ENCODE results near the gene PYGO2. TPM values are rescaled to one million over a fixed set of nuclear protein-coding genes. Genes with fewer than 3 reads are reported as not detected.

PYGO2 gene
- total and polyA plus RNA-seq, 2 of the 8 experiments (the other 6 are each of a cell fraction or from before 2014, with no cell fraction given), result 31.0 to 31.6 TPM

DNA sequence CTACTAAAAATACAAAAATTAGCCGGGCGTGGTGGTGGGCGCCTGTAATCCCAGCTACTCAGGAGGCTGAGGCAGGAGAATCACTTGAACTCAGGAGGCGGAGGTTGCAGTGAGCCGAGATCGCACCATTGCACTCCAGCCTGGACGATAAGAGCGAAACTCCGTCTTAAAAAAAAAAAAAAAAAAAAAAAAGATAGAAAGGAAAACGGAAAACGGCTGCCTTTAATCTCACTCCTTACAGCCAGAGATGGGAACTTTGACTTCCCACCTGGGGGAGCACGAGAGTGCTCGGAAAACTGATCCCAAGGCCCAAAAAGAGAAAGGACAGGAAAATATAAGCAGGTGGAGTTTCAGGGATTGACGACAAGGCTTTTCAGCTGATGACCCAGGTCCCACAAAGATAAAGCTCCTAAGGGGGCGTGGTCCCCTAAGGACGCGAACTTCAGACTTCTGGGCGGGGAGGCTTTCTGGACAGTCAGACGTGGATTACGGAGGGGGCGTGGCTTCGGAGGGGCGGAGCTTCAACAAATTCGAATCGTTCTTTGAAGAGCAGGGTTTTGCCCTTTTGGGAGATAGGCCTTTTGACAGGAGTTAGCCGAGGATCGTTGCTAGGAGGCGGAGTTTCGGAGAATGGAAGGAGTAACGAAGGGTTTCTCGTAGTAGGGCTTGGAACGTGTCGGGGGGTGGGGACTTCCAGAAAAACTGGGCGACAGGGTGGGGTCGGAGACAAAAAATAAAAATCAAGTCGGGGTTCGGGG lies 11.9 kb upstream of the PYGO2 start:
- Histone ChIP-seq H4K20me1 (replicated peaks in 1 of 2; ENCODE audit: control insufficient read depth in 1 of 2, insufficient read depth in 2 of 2, low read length in 2 of 2) (peaks cover 5 to 14% of the 10 kb centered on the region in 2 experiments), H3K23ac (ENCODE audit: insufficient read length) (no peak overlapping the region), H3K14ac (ENCODE audit: insufficient read length) (no peak overlapping the region), H2BK120ac (replicated peaks; ENCODE audit: low read depth, low read length) (no peak overlapping the region), H4K5ac (ENCODE audit: insufficient read length, low read depth, low read length) (peak overlapping the region; percentile 81), H3K27me3 (replicated peaks in 1 of 4; ENCODE audit: control insufficient read depth in 3 of 4, extremely low read depth in 1 of 4, insufficient read depth in 3 of 4, low read length in 3 of 4) (no peaks in the 10 kb centered on the region), H2AFZ (ENCODE audit: low read length) (no peak overlapping the region), H3K36me3 (ENCODE audit: control insufficient read depth in 2 of 4, insufficient read depth in 4 of 4, low read length in 3 of 4) (peaks cover 4 to 9% (median 7%) of the 10 kb centered on the region in 4 experiments; a peak in 7 of 8 replicates), H4K8ac (ENCODE audit: extremely low read depth, insufficient read depth, low read length) (peak overlapping the region; percentile 76; the same call in 1 of the 2 replicates), H4K91ac (replicated peaks; ENCODE audit: insufficient read length, low read length) (peak overlapping the region; percentile 99), H3K4me2 (ENCODE audit: insufficient read depth in 1 of 2, low read depth in 2 of 2, low read length in 2 of 2) (peak overlapping the region; percentile 78 to 94), H3K23me2 (ENCODE audit: low read depth, low read length) (peaks cover 29% of the 10 kb centered on the region), H3K9ac (replicated peaks in 1 of 4; ENCODE audit: extremely low read depth in 1 of 4, low read depth in 3 of 4, low read length in 3 of 4) (peak overlapping the region in 3 of 4 experiments; percentile 86 to 90 (median 87); a peak in 6 of 7 replicates), H3K27ac (ENCODE audit: low read depth, low read length) (peak overlapping the region; percentile 95), H3K18ac (ENCODE audit: extremely low read depth, low read length) (peak overlapping the region; percentile 98), H3K79me1 (ENCODE audit: low read depth, low read length) (peaks cover 9% of the 10 kb centered on the region; the same call in 1 of the 2 replicates), H2BK20ac (ENCODE audit: low read length) (no peak overlapping the region), H2BK15ac (ENCODE audit: low read length) (peak overlapping the region; percentile 98; the same call in 1 of the 2 replicates), H3K56ac (replicated peaks; ENCODE audit: insufficient read length, low read depth, low read length) (peak overlapping the region; percentile 59), H3K4me1 (replicated peaks in 1 of 4; ENCODE audit: control insufficient read depth in 3 of 4, insufficient read depth in 4 of 4, low read length in 3 of 4) (peaks cover 3 to 20% (median 16%) of the 10 kb centered on the region in 4 experiments), H2BK12ac (ENCODE audit: low read depth, low read length) (peak overlapping the region; percentile 98; the same call in 1 of the 2 replicates), H2BK5ac (ENCODE audit: low read depth, low read length) (peak overlapping the region; percentile 99), H2AK5ac (ENCODE audit: low read depth, low read length) (peak overlapping the region; percentile 82; the same call in 1 of the 2 replicates), H3K4me3 (ENCODE audit: extremely low read depth in 1 of 4, insufficient read depth in 2 of 4, low read depth in 3 of 4, low read length in 4 of 4) (peak overlapping the region; percentile 82 to 98 (median 91)), H3K4ac (replicated peaks; ENCODE audit: insufficient read length, low read depth, low read length) (peak overlapping the region; percentile 42), H3K9me3 (ENCODE audit: insufficient read depth in 2 of 2, low read depth in 1 of 2, low read length in 1 of 2) (no peaks in the 10 kb centered on the region), H3K79me2 (ENCODE audit: control insufficient read depth in 1 of 2, insufficient read depth in 2 of 2, low read length in 2 of 2) (peaks cover 25 to 57% of the 10 kb centered on the region in 2 experiments)
- POLR2A ChIA-PET (ENCODE audit: partially characterized antibody), result interaction anchor here (0.6 to 42.8 kb wide), 22 partner anchors 8 to 233 kb away, joined by 3 to 702 read pairs (median 4); partner anchors contain the start of genes ADAM15, EFNA3, FLAD1 and LENEP
- FAIRE-seq, result no peak
- CTCF ChIA-PET (ENCODE audit: partially characterized antibody), result interaction anchor here (1.0 to 20.6 kb wide), 8 partner anchors 10 to 136 kb away, joined by 3 to 334 read pairs (median 6); partner anchors contain the start of genes FLAD1, LENEP and PBXIP1
- 1% methylated on average over 35 of the region's 37 CpGs; no CpG with 5 or more reads in 1 of the 2 experiments for WGBS, 2 experiments (ENCODE audit: extremely low coverage in 1 of 2, insufficient coverage in 1 of 2, insufficient read length in 1 of 2, insufficient replicate concordance in 2 of 2, low coverage in 1 of 2, low lambda C conversion rate in 2 of 2, missing lambda C conversion rate in 1 of 2)
- DNase-seq (ENCODE audit: low read depth in 1 of 2, low spot score in 2 of 2), result peak; percentile 98 to 99
- no peak for TF ChIP-seq ZNF274 (IDR thresholded peaks at IDR 0.05; ENCODE audit: borderline replicate concordance, extremely low read depth, low read length)
- TF ChIP-seq GABPA (IDR thresholded peaks at IDR 0.05; ENCODE audit: borderline replicate concordance, insufficient read depth, low read length), result no peak
- no peak for TF ChIP-seq RXRA (IDR thresholded peaks at IDR 0.05; ENCODE audit: insufficient read depth, low read depth, low read length)
- peak; percentile 78 for TF ChIP-seq TBP (IDR thresholded peaks at IDR 0.05; ENCODE audit: low read depth, low read length)
- TF ChIP-seq CTCF (IDR thresholded peaks at IDR 0.05; ENCODE audit: control extremely low read depth in 1 of 3, insufficient read depth in 1 of 3, low read depth in 1 of 3, low read length in 3 of 3), result 0 out of 4 replicates have a peak, but pooled peaks of 1 of the 3 experiments have one; percentile 1
- no peak for TF ChIP-seq NRF1 (IDR thresholded peaks at IDR 0.05; ENCODE audit: low read depth, low read length)
- no peak for TF ChIP-seq MAX (IDR thresholded peaks at IDR 0.05)

Data from H1 (cell line).